PC-3 (cell line): ENCODE data around the gene DQX1.

ENCODE experiments used
- CTCF ChIP-seq: fragments of 300-600 bp; sonication (generic); conservative IDR thresholded peaks from 2 replicates; pipeline ENCODE4 v1.5.1; 2017; ENCODE audit warnings: antibody characterized with exemption, low read depth, mild to moderate bottlenecking, low read length
- EZH2 ChIP-seq: fragments of 300-600 bp; sonication (generic); IDR thresholded peaks from one replicate; pipeline ENCODE4 v1.6.1; 2017; ENCODE audit warnings: antibody characterized with exemption, mild to moderate bottlenecking, low read length; ENCODE audit not compliant: unreplicated experiment
- EZH2phosphoT487 ChIP-seq: fragments of 300-600 bp; sonication (generic); IDR thresholded peaks from 2 replicates; pipeline ENCODE4 v1.6.1; 2018; ENCODE audit warnings: mild to moderate bottlenecking, antibody characterized with exemption, low read length, borderline replicate concordance

DNA sequence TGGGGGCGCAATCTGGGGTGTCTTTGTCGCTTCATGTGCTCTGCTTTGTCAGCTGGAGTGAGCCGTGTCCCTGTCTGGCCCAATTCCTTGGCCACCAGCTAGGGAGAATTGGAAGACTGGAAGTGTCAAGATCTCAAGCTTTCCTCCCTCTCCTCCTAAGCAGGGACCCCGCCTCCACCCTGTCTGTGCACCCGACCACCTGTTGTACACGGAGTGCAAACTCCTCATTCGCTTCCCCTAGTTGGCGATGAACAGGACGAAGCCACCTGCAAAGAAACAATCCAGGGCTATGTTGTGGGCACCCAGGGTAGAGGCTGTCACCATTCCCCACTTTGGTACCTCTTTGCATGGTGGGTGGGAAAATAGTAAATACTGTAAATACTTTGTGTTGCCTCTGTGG is 1.7 kb upstream of the DQX1 start:
- TF ChIP-seq CTCF (no peak), EZH2 (no peak), EZH2phosphoT487 (no peak)
